CD14-positive monocyte (primary cell): ENCODE data around the gene NEMP1. TPM values are rescaled to one million over a fixed set of nuclear protein-coding genes. Genes with fewer than 3 reads are reported as not detected.
"Not testable (repeated sequence)": the region's sequence is repeated elsewhere in the genome, so short reads cannot be mapped to it uniquely, and the experiment has no call there.

ENCODE experiments used
- DNase-seq, 3 donors: peaks; one replicate each; pipeline ENCODE4 v3.0.0-alpha.2; 2011 to 2022
- H2AFZ ChIP-seq: 2 replicates; pipeline ENCODE4 v1.6.0; 2012; ENCODE audit warnings: mild to moderate bottlenecking, low read depth, low read length, inconsistent platforms; ENCODE audit not compliant: insufficient read depth, poor library complexity, severe bottlenecking
- H3K27ac ChIP-seq, 2 donors: 1 replicate in 1 of 2; 2 replicates in 1 of 2; pipeline ENCODE4 v1.5.1; 2012 to 2013; ENCODE audit warnings: low read length in 2 of 2, control low read depth in 1 of 2, inconsistent platforms in 1 of 2, low read depth in 1 of 2, mild to moderate bottlenecking in 1 of 2
- H3K27me3 ChIP-seq, 2 donors: one replicate each; pipeline versions ENCODE4 v1.6.0 to v1.6.1; 2011 to 2013; ENCODE audit warnings: low read length in 2 of 2; ENCODE audit not compliant: control insufficient read depth in 2 of 2, insufficient read depth in 2 of 2
- H3K36me3 ChIP-seq, 2 donors: replicated peaks in 1 of 2; 1 replicate in 1 of 2; 2 replicates in 1 of 2; pipeline versions ENCODE4 v1.5.1 to v1.6.1; 2012 to 2013; ENCODE audit warnings: low read length in 2 of 2, control low read depth in 1 of 2, inconsistent platforms in 1 of 2, mild to moderate bottlenecking in 1 of 2; ENCODE audit not compliant: insufficient read depth in 2 of 2, control insufficient read depth in 1 of 2
- H3K4me1 ChIP-seq, 2 donors: 1 replicate in 1 of 2; 2 replicates in 1 of 2; pipeline versions ENCODE4 v1.5.1 to v1.6.1; 2012 to 2013; ENCODE audit warnings: low read length in 2 of 2, control low read depth in 1 of 2, inconsistent platforms in 1 of 2, mild to moderate bottlenecking in 1 of 2, moderate library complexity in 1 of 2; ENCODE audit not compliant: insufficient read depth in 2 of 2, control insufficient read depth in 1 of 2
- H3K4me2 ChIP-seq: replicated peaks from 2 replicates; pipeline ENCODE3; 2012; ENCODE audit warnings: low read length, moderate library complexity, mild to moderate bottlenecking; ENCODE audit not compliant: poor library complexity, severe bottlenecking; ENCODE audit errors: extremely low read depth
- H3K4me3 ChIP-seq, 3 experiments: fragments of 200-600 bp in 1 of 3; sonication (generic) in 1 of 3; replicated peaks in 1 of 3; 1 replicate in 2 of 3; 2 replicates in 1 of 3; pipeline ENCODE4 v1.5.1; 2011 to 2013; ENCODE audit warnings: low read length in 3 of 3, mild to moderate bottlenecking in 3 of 3, control low read depth in 2 of 3, low read depth in 2 of 3, inconsistent platforms in 1 of 3, moderate library complexity in 1 of 3
- H3K79me2 ChIP-seq: 2 replicates; pipeline ENCODE4 v1.6.0; 2012; ENCODE audit warnings: mild to moderate bottlenecking, control low read depth, inconsistent platforms, low read length, moderate library complexity; ENCODE audit not compliant: insufficient read depth
- H3K9ac ChIP-seq: 2 replicates; pipeline ENCODE4 v1.6.0; 2017; ENCODE audit warnings: low read length, mild to moderate bottlenecking; ENCODE audit not compliant: insufficient read depth, poor library complexity, severe bottlenecking
- H3K9me3 ChIP-seq, 2 donors: replicated peaks in 1 of 2; 1 replicate in 1 of 2; 2 replicates in 1 of 2; pipeline versions ENCODE4 v1.5.1 to v1.6.1; 2012 to 2013; ENCODE audit warnings: low read length in 2 of 2, control low read depth in 1 of 2; ENCODE audit not compliant: control insufficient read depth in 1 of 2, insufficient read depth in 1 of 2
- H4K20me1 ChIP-seq: 2 replicates; pipeline ENCODE4 v1.6.0; 2012; ENCODE audit warnings: mild to moderate bottlenecking, low read length, control low read depth, moderate library complexity; ENCODE audit not compliant: insufficient read depth
- H3K27ac Mint-ChIP-seq, 7 donors: one replicate each; pipeline ENCODE4 v1.8.0; 2020; ENCODE audit warnings: mild to moderate bottlenecking in 7 of 7, mixed read lengths in 7 of 7, moderate library complexity in 6 of 7, inconsistent platforms in 2 of 7
- H3K27me3 Mint-ChIP-seq, 3 donors: one replicate each; pipeline ENCODE4 v1.8.0; 2021 to 2022; ENCODE audit warnings: low read depth in 3 of 3, mild to moderate bottlenecking in 3 of 3, mixed read lengths in 3 of 3, moderate library complexity in 3 of 3, inconsistent platforms in 1 of 3
- H3K36me3 Mint-ChIP-seq, 2 donors: one replicate each; pipeline ENCODE4 v1.8.0; 2020; ENCODE audit warnings: mixed read lengths in 2 of 2, inconsistent platforms in 1 of 2, mild to moderate bottlenecking in 1 of 2
- H3K4me1 Mint-ChIP-seq: one replicate; pipeline ENCODE4 v1.8.0; 2020; ENCODE audit warnings: mild to moderate bottlenecking, mixed read lengths
- H3K4me3 Mint-ChIP-seq, 2 donors: one replicate each; pipeline ENCODE4 v1.8.0; 2020; ENCODE audit warnings: mild to moderate bottlenecking in 2 of 2, mixed read lengths in 2 of 2, moderate library complexity in 1 of 2
- H3K9me3 Mint-ChIP-seq, 7 donors: one replicate each; pipeline ENCODE4 v1.8.0; 2020 to 2022; ENCODE audit warnings: mixed read lengths in 7 of 7, mild to moderate bottlenecking in 6 of 7, moderate library complexity in 6 of 7, inconsistent platforms in 2 of 7
- WGBS: methylation state at CpG from one replicate; pipeline ENCODE4 v1.1.5; 2013; ENCODE audit warnings: missing lambda C conversion rate; ENCODE audit not compliant: insufficient coverage; 5-methylcytosine and 5-hydroxymethylcytosine counted together
- intact Hi-C, 2 donors: fragments of 100-400 bp; cut with micrococcal nuclease; formaldehyde crosslinking; loops; one replicate each; pipeline versions ENCODE4 v1.15.0 to v1.15.1; 2023
- polyA plus RNA-seq, 3 donors: library from polyadenylated mRNA; depleted of rRNA in 1 of 3; unstranded in 2 of 3; stranded (reverse) in 1 of 3; fragments of 300-500 nt in 2 of 3; fragments of >200 nt in 1 of 3; fragmentation: Illumina TruSeq in 2 of 3; gene quantifications; 1 replicate in 2 of 3; 2 replicates in 1 of 3; pipeline ENCODE4 v1.2.3, GENCODE V29; 2012 to 2021
- TF ChIP-seq, protein P1 (sequence below): fragments of 200-600 bp; IDR thresholded peaks from one replicate; pipeline ENCODE4 v1.8.0; 2022; ENCODE audit warnings: antibody characterized with exemption, mild to moderate bottlenecking

NEMP1 gene
- polyA plus RNA-seq, 3 donors, result 1.9 to 4.6 (median 2.2) TPM

DNA sequence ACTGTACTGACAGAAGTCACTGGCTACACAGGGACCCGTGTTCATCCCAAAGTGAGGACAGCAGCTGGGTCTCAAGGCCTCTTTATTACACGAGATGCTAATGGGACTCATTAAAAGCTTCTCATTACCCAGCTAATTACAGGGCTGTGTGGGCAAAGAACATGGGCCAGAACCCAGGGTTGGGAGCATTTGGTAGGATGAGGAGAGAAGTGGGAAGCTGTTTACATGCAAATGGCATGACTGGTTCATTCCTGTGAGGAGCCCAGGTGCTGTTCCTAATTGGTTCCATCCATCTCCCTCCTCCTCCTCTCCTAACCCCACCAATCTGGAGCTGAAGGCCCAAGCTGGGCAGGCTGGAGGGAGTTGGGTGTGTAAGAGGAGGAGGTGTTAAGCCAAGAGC lies 53.4 kb downstream of the NEMP1 start:
- Mint-ChIP-seq H3K27ac (no peak overlapping the region), H3K9me3 (no peaks in the 10 kb centered on the region), H3K27me3 (peaks cover 2 to 3% (median 3%) of the 10 kb centered on the region in 3 donors), H3K4me3 (no peak overlapping the region), H3K36me3 (no peaks in the 10 kb centered on the region), H3K4me1 (peaks cover 8% of the 10 kb centered on the region)
- H3K4me3 ChIP-seq, result no peak overlapping the region
- H3K9me3 ChIP-seq, result no peaks in the 10 kb centered on the region
- no peak overlapping the region for H3K9ac ChIP-seq
- H3K4me2 ChIP-seq, result no peak overlapping the region
- TF ChIP-seq, protein P1, sequence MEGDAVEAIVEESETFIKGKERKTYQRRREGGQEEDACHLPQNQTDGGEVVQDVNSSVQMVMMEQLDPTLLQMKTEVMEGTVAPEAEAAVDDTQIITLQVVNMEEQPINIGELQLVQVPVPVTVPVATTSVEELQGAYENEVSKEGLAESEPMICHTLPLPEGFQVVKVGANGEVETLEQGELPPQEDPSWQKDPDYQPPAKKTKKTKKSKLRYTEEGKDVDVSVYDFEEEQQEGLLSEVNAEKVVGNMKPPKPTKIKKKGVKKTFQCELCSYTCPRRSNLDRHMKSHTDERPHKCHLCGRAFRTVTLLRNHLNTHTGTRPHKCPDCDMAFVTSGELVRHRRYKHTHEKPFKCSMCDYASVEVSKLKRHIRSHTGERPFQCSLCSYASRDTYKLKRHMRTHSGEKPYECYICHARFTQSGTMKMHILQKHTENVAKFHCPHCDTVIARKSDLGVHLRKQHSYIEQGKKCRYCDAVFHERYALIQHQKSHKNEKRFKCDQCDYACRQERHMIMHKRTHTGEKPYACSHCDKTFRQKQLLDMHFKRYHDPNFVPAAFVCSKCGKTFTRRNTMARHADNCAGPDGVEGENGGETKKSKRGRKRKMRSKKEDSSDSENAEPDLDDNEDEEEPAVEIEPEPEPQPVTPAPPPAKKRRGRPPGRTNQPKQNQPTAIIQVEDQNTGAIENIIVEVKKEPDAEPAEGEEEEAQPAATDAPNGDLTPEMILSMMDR, result no peak
- DNase-seq, result no peak
- no peak overlapping the region for H3K27ac ChIP-seq
- H3K27me3 ChIP-seq, result no peaks in the 10 kb centered on the region
- no CpG with 5 or more reads among the region's 2 CpGs for WGBS
- no peaks in the 10 kb centered on the region for H3K79me2 ChIP-seq
- H3K36me3 ChIP-seq, result no peaks in the 10 kb centered on the region
- intact Hi-C loops, result no loop called here
- peaks cover 5 to 7% of the 10 kb centered on the region in 2 donors for H3K4me1 ChIP-seq
- no peaks in the 10 kb centered on the region for H4K20me1 ChIP-seq
- no peak overlapping the region for H2AFZ ChIP-seq

DNA sequence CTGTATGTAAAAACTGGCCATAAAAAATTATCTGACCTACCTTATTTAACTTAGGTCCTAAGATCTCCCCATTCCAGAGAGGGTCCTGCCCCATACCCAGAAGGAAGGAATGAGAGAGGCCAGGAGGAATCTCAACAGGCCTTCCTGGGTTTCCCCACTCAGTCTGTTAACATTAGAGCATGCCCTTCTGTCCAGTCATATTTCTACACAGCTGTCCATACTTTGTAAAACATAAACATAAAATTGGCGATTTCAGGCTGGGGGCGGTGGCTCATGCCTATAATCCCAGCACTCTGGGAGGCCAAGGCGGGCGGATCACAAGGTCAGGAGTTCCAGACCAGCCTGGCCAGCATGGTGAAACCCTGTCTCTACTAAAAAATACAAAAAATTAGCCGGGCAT lies 56.3 kb downstream of the NEMP1 start:
- H2AFZ ChIP-seq, H3K36me3 Mint-ChIP-seq, H3K9ac ChIP-seq, H3K79me2 ChIP-seq, H3K27me3 ChIP-seq, H4K20me1 ChIP-seq, H3K9me3 Mint-ChIP-seq, intact Hi-C loops, H3K36me3 ChIP-seq, H3K9me3 ChIP-seq, H3K4me2 ChIP-seq, H3K27me3 Mint-ChIP-seq, H3K27ac Mint-ChIP-seq, DNase-seq, H3K4me3 ChIP-seq, H3K27ac ChIP-seq, H3K4me3 Mint-ChIP-seq: not testable (repeated sequence)
- H3K4me1 Mint-ChIP-seq, result peaks cover 11% of the 10 kb centered on the region
- 94% methylated on average over 4 of the region's 5 CpGs for WGBS
- peaks cover 9 to 12% of the 10 kb centered on the region in 2 donors for H3K4me1 ChIP-seq
